ENCODE data around the gene GPR18. TPM values are rescaled to one million over a fixed set of nuclear protein-coding genes. Genes with fewer than 3 reads are reported as not detected.

The GPR18 gene
- total RNA-seq, 4 donors from 2014 or later: not detected

DNA sequence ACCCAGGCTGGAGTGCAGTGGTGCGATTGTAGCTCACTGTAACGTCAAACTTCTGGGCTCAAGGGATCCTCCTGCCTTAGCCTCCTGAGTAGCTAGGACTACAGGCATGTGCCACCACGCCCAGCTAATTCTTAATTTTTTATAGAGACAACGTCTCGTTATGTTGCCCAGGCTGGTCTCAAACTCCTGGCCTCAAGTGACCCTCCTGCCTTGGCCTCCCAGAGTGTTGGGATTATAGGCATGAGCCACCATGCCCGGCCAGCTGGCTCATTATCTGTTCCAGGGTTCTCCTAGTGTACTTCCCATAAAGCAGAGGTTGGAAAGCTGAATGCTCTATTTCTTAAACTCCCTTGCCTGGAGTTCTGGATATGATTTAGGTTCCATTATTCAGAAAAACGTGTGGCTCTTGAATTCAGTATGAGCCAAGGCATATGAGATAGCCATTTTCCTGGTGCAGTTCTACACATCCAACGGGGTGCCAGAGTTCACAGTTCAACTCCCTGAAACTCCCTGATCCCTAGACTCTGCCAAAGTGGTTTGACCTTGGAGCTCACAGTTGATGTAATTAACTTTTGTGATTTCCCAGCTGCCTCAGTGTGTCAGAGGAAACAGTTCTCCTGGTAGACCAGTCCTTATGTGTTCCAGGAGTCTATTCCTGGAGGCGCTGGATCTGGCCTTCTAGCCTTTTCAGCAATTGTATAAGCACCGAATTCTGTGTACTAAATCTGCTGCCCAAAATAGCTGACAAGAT lies 27.4 kb upstream of the GPR18 start:
- Histone ChIP-seq H3K36me3 (no peaks in the 10 kb centered on the region), H3K4me1 (peaks cover 75% of the 10 kb centered on the region), H3K4me3 (no peak overlapping the region), H3K27me3 (no peaks in the 10 kb centered on the region), H3K27ac (no peak overlapping the region), H3K9me3 (no peaks in the 10 kb centered on the region)
- TF ChIP-seq EP300 (IDR thresholded peaks at IDR 0.05) (no peak), POLR2A (IDR thresholded peaks at IDR 0.05) (no peak), POLR2AphosphoS5 (IDR thresholded peaks at IDR 0.05) (no peak)
- TF ChIP-seq, protein P1, sequence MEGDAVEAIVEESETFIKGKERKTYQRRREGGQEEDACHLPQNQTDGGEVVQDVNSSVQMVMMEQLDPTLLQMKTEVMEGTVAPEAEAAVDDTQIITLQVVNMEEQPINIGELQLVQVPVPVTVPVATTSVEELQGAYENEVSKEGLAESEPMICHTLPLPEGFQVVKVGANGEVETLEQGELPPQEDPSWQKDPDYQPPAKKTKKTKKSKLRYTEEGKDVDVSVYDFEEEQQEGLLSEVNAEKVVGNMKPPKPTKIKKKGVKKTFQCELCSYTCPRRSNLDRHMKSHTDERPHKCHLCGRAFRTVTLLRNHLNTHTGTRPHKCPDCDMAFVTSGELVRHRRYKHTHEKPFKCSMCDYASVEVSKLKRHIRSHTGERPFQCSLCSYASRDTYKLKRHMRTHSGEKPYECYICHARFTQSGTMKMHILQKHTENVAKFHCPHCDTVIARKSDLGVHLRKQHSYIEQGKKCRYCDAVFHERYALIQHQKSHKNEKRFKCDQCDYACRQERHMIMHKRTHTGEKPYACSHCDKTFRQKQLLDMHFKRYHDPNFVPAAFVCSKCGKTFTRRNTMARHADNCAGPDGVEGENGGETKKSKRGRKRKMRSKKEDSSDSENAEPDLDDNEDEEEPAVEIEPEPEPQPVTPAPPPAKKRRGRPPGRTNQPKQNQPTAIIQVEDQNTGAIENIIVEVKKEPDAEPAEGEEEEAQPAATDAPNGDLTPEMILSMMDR (IDR thresholded peaks at IDR 0.05): no peak
- no peak for DNase-seq (ENCODE audit: low spot score in 2 of 2)
- WGBS: 61% methylated on average over 10 of the region's 10 CpGs

DNA sequence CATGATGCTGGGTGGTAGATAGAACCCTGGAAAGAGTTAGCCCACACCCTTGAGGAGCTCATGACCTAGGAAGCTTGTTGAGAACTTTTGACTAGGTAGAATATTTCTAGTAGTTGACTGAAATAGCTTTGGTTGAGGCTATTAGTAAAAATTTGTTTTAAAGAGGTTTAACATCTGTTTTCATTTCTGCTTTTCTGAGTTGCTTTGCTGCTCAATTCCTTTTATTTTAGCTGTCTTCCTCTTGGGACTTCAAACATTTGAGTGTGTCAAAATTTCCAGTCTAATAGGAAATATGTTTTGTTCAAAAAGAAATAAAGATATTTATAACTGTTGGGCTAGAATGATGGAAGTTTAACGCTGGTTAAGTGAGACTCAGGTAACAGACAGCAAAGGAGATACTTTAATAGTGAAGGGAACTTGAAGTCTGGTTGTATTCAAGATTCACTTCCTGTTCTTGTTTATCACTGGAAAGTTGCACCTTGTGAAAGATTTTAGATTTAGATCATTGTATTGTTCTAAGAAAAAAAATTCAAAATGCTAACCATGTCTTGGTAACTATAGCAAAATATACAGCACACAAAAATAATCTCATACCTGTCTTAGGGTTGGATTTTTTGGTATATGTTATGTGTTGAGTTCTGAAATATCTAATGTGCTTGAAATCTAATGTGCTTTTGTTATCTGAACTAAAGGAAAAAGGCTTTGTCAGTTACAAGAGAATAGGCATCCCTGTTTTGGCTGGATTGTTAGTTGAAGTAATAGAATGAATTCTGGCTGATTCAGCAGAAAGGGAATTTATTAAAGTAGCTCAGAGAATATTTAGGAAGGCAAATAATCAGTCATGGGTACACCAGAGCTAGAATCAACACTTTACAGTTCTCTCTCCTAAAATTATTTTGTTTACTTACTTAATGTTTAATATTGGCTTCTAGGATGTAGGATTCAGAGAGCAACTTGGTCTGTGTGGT lies 24.4 kb upstream of the GPR18 start:
- WGBS: 45% methylated on average over 1 of the region's 1 CpG
- Histone ChIP-seq H3K4me3 (no peak overlapping the region), H3K27ac (peak overlapping the region; percentile 68), H3K36me3 (no peaks in the 10 kb centered on the region), H3K27me3 (no peaks in the 10 kb centered on the region), H3K4me1 (peaks cover 63% of the 10 kb centered on the region), H3K9me3 (no peaks in the 10 kb centered on the region)
- no peak for DNase-seq (ENCODE audit: low spot score in 2 of 2)
- TF ChIP-seq, protein P1 (IDR thresholded peaks at IDR 0.05): no peak
- TF ChIP-seq EP300 (IDR thresholded peaks at IDR 0.05): no peak
- no peak for TF ChIP-seq POLR2A (IDR thresholded peaks at IDR 0.05)
- no peak for TF ChIP-seq POLR2AphosphoS5 (IDR thresholded peaks at IDR 0.05)

DNA sequence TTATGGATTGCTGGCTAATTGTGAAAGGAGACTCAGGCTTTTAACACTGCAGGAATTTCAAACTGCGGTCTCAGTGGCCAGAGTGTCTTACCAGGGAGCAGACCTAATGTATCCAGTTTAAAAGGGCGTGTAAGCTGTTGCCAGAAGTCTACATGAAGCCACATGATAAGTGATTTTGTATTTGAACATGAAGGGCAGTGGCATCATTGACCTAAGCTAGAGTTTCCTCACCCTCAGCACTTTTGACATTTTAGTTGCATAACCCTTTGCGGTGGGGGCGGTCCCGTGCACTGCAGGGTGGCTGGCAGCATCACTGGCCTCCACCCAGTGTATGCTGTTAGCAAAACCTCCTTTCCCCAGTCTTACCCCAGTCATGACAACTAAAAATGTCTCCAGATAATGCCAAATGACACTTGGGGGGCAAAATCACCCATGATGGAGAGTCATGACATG lies 23.7 kb upstream of the GPR18 start:
- peaks cover 56% of the 10 kb centered on the region for H3K4me1 ChIP-seq

DNA sequence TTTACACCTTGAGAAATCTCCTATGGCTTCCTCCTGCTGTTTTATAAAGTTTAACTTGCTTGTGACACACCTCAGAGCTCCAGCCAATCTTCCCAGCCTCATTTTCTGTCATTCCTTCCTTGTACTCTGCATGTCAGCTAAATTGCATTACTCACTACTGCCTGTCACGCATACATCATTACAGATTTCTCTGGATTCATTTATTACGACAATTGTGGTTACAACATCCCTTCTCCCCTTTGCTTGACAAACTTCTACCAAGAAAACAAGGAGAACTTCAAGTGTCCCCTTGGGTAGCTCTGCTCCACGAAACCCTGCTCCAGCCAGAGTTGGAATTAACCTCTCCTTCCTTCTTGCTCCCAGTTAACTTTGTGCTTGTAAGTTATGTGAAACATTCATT lies 22.0 kb upstream of the GPR18 start:
- DNase-seq (ENCODE audit: low spot score in 2 of 2): no peak
- Histone ChIP-seq H3K9me3 (no peaks in the 10 kb centered on the region), H3K27me3 (no peaks in the 10 kb centered on the region), H3K27ac (peak overlapping the region; percentile 68), H3K36me3 (peaks cover under 1% of the 10 kb centered on the region), H3K4me1 (peaks cover 41% of the 10 kb centered on the region), H3K4me3 (no peak overlapping the region)
- WGBS: 71% methylated on average over 3 of the region's 3 CpGs
- TF ChIP-seq POLR2A (IDR thresholded peaks at IDR 0.05) (peak in 1 of 2 donors; percentile 11), POLR2AphosphoS5 (IDR thresholded peaks at IDR 0.05) (peak in 2 of 3 donors; percentile 39 to 52), EP300 (IDR thresholded peaks at IDR 0.05) (peak; percentile 50)
- TF ChIP-seq, protein P1 (IDR thresholded peaks at IDR 0.05): no peak

More for the DNA sequence above, 23.7 kb upstream of the GPR18 start:
- DNase-seq (ENCODE audit: low spot score in 2 of 2): peak; percentile 85 to 86
- Histone ChIP-seq H3K36me3 (no peaks in the 10 kb centered on the region), H3K27ac (peak overlapping the region; percentile 68), H3K9me3 (no peaks in the 10 kb centered on the region), H3K4me3 (no peak overlapping the region), H3K27me3 (no peaks in the 10 kb centered on the region)
- TF ChIP-seq, protein P1 (IDR thresholded peaks at IDR 0.05): no peak
- TF ChIP-seq EP300 (IDR thresholded peaks at IDR 0.05) (no peak), POLR2A (IDR thresholded peaks at IDR 0.05) (no peak), POLR2AphosphoS5 (IDR thresholded peaks at IDR 0.05) (peak in 2 of 3 donors; percentile 93 to 94)
- 53% methylated on average over 5 of the region's 5 CpGs for WGBS
